ENCODE results near the gene TMEM164.

- no peak for TF ChIP-seq POLR2A (IDR thresholded peaks at IDR 0.05)
- no peak for TF ChIP-seq CTCF (IDR thresholded peaks at IDR 0.05)
Observed at GRCh38 chrX:110056419-110056818, 53.5 kb downstream of the TMEM164 start.

All from heart left ventricle (tissue), 13 donors.